Liver (tissue), 9 donors: ENCODE results near the gene PAAF1. TPM values are rescaled to one million over a fixed set of nuclear protein-coding genes. Genes with fewer than 3 reads are reported as not detected.

Experiments
- DNase-seq: peaks from one replicate; pipeline ENCODE4 v3.0.0-alpha.2; 2017; ENCODE audit warnings: low spot score
- H3K27ac ChIP-seq, 2 donors: one replicate each; pipeline ENCODE4 v1.7.0; 2013; ENCODE audit warnings: inconsistent platforms in 2 of 2, low read length in 2 of 2, control low read depth in 1 of 2, low read depth in 1 of 2, mild to moderate bottlenecking in 1 of 2
- H3K27me3 ChIP-seq, 4 donors: one replicate each; pipeline versions ENCODE4 v1.6.1 to v1.7.0; 2013; ENCODE audit warnings: low read length in 3 of 4, inconsistent platforms in 1 of 4, mild to moderate bottlenecking in 1 of 4, moderate library complexity in 1 of 4; ENCODE audit not compliant: control insufficient read depth in 4 of 4, insufficient read depth in 4 of 4
- H3K36me3 ChIP-seq, 4 donors: one replicate each; pipeline versions ENCODE4 v1.6.1 to v1.7.0; 2013; ENCODE audit warnings: low read length in 3 of 4, mild to moderate bottlenecking in 3 of 4, low read depth in 1 of 4, moderate library complexity in 1 of 4; ENCODE audit not compliant: control insufficient read depth in 4 of 4, insufficient read depth in 3 of 4
- H3K4me1 ChIP-seq, 4 donors: one replicate each; pipeline versions ENCODE4 v1.6.1 to v1.7.0; 2013; ENCODE audit warnings: low read length in 3 of 4, mild to moderate bottlenecking in 3 of 4, moderate library complexity in 1 of 4; ENCODE audit not compliant: control insufficient read depth in 4 of 4, insufficient read depth in 4 of 4
- H3K4me3 ChIP-seq, 3 donors: one replicate each; pipeline versions ENCODE4 v1.6.1 to v1.7.0; 2013; ENCODE audit warnings: low read length in 3 of 3, control low read depth in 1 of 3, low read depth in 1 of 3, mild to moderate bottlenecking in 1 of 3
- H3K9ac ChIP-seq, 2 donors: one replicate each; pipeline ENCODE4 v1.7.0; 2013; ENCODE audit warnings: low read length in 2 of 2, mild to moderate bottlenecking in 2 of 2, moderate library complexity in 2 of 2, control low read depth in 1 of 2, low read depth in 1 of 2
- H3K9me3 ChIP-seq, 4 donors: one replicate each; pipeline versions ENCODE4 v1.6.1 to v1.7.0; 2013; ENCODE audit warnings: low read length in 3 of 4; ENCODE audit not compliant: control insufficient read depth in 4 of 4
- ATF3 ChIP-seq: IDR thresholded peaks from 2 replicates; pipeline ENCODE4 v1.6.1; 2016; ENCODE audit warnings: antibody characterized with exemption
- CTCF ChIP-seq: fragments of 150-350 bp; IDR thresholded peaks from 2 replicates; pipeline ENCODE4 v1.5.1; 2017; ENCODE audit warnings: improper control_type of control experiment, low read depth, low read length; ENCODE audit not compliant: missing input control
- EGR1 ChIP-seq, 2 donors: IDR thresholded peaks; 2 replicates each; pipeline ENCODE4 v1.6.1; 2016 to 2018; ENCODE audit warnings: antibody characterized with exemption in 2 of 2, low read depth in 2 of 2
- FOXA1 ChIP-seq: IDR thresholded peaks from 2 replicates; pipeline ENCODE4 v1.6.1; 2016; ENCODE audit warnings: antibody characterized with exemption
- FOXA2 ChIP-seq: IDR thresholded peaks from 2 replicates; pipeline ENCODE4 v1.6.1; 2016; ENCODE audit warnings: antibody characterized with exemption
- GABPA ChIP-seq, 2 donors: IDR thresholded peaks in 1 of 2; conservative IDR thresholded peaks in 1 of 2; 2 replicates each; pipeline ENCODE4 v1.6.1; 2016; ENCODE audit warnings: antibody characterized with exemption in 2 of 2, mild to moderate bottlenecking in 1 of 2, moderate library complexity in 1 of 2
- HNF4A ChIP-seq, 2 donors: conservative IDR thresholded peaks; 2 replicates each; pipeline ENCODE4 v1.6.1; 2016; ENCODE audit warnings: antibody characterized with exemption in 2 of 2, mild to moderate bottlenecking in 2 of 2
- HNF4G ChIP-seq: IDR thresholded peaks from 2 replicates; pipeline ENCODE4 v1.6.1; 2016; ENCODE audit warnings: antibody characterized with exemption
- JUND ChIP-seq, 2 donors: IDR thresholded peaks; 2 replicates each; pipeline ENCODE4 v1.6.1; 2016; ENCODE audit warnings: antibody characterized with exemption in 2 of 2
- MAX ChIP-seq: IDR thresholded peaks from 2 replicates; pipeline ENCODE4 v1.6.1; 2016; ENCODE audit warnings: antibody characterized with exemption
- NR2F2 ChIP-seq: IDR thresholded peaks from 2 replicates; pipeline ENCODE4 v1.6.1; 2016; ENCODE audit warnings: antibody characterized with exemption
- RAD21 ChIP-seq, 2 donors: IDR thresholded peaks; 2 replicates each; pipeline ENCODE4 v1.6.1; 2016; ENCODE audit warnings: antibody characterized with exemption in 2 of 2, mild to moderate bottlenecking in 2 of 2
- REST ChIP-seq: IDR thresholded peaks from 2 replicates; pipeline ENCODE4 v1.6.1; 2016; ENCODE audit warnings: antibody characterized with exemption, mild to moderate bottlenecking
- RXRA ChIP-seq, 2 donors: IDR thresholded peaks; 2 replicates each; pipeline ENCODE4 v1.6.1; 2017 to 2018; ENCODE audit warnings: antibody characterized with exemption in 2 of 2, mild to moderate bottlenecking in 1 of 2
- SP1 ChIP-seq: IDR thresholded peaks from 2 replicates; pipeline ENCODE4 v1.6.1; 2018; ENCODE audit warnings: antibody characterized with exemption, mild to moderate bottlenecking
- TAF1 ChIP-seq: conservative IDR thresholded peaks from 2 replicates; pipeline ENCODE4 v1.6.1; 2016; ENCODE audit warnings: antibody characterized with exemption, mild to moderate bottlenecking
- YY1 ChIP-seq: IDR thresholded peaks from 2 replicates; pipeline ENCODE4 v1.6.1; 2016; ENCODE audit warnings: antibody characterized with exemption, mild to moderate bottlenecking
- ZBTB33 ChIP-seq: IDR thresholded peaks from 2 replicates; pipeline ENCODE4 v1.6.1; 2016; ENCODE audit warnings: antibody characterized with exemption
- WGBS: extraction: QIAGEN DNeasy Blood & Tissue Kit; methylation state at CpG from one replicate; pipeline ENCODE4 v1.1.7; 2013; 5-methylcytosine and 5-hydroxymethylcytosine counted together
- polyA plus RNA-seq, 2 donors: library from polyadenylated mRNA; stranded (reverse) in 1 of 2; unstranded in 1 of 2; fragments of 200-250 nt in 1 of 2; fragments of >200 nt in 1 of 2; fragmentation: Nextera tagmentation in 1 of 2; extraction: Ambion mirVana in 1 of 2; gene quantifications; one replicate each; pipeline versions ENCODE4 v1.2.1 to v1.2.3, GENCODE V29; 2013 to 2015
- total RNA-seq, 2 donors: library from RNA; depleted of rRNA; stranded (reverse); fragments of >200 nt; gene quantifications; one replicate each; pipeline ENCODE4 v1.2.3, GENCODE V29; 2014
- donor health status: healthy.
- donor health status: healthy.
- donor health status: healthy.
- donor health status: healthy.
- donor health status: healthy.

Gene PAAF1
- total and polyA plus RNA-seq, 4 donors, result 5.3 to 10.4 (median 8.3) TPM

GRCh38 chr11:73889019-73889418 lies 12.2 kb downstream of the PAAF1 start:
- 72% methylated on average over 1 of the region's 1 CpG for WGBS
- Histone ChIP-seq H3K36me3 (peaks cover 5 to 29% (median 18%) of the 10 kb centered on the region in 4 donors), H3K9ac (no peak overlapping the region), H3K27me3 (no peaks in the 10 kb centered on the region), H3K9me3 (no peaks in the 10 kb centered on the region), H3K4me3 (no peak overlapping the region), H3K27ac (no peak overlapping the region), H3K4me1 (no peaks in the 10 kb centered on the region)
- DNase-seq, result no peak
- TF ChIP-seq SP1 (no peak), FOXA1 (no peak), REST (no peak), MAX (no peak), NR2F2 (no peak), HNF4G (no peak), CTCF (no peak), HNF4A (conservative IDR thresholded peaks at IDR 0.05) (no peak), TAF1 (no peak), FOXA2 (no peak), ZBTB33 (no peak), EGR1 (IDR thresholded peaks at IDR 0.05; ENCODE audit: low read depth in 2 of 2) (no peak), RAD21 (IDR thresholded peaks at IDR 0.05) (no peak), GABPA (IDR thresholded peaks at IDR 0.05 in 1 of 2, conservative IDR thresholded peaks at IDR 0.05 in 1 of 2) (no peak), ATF3 (no peak), RXRA (IDR thresholded peaks at IDR 0.05) (no peak), JUND (IDR thresholded peaks at IDR 0.05) (no peak), YY1 (no peak)
